Keratinocyte (primary cell): Measurements from ENCODE around the gene GANAB. TPM values are rescaled to one million over a fixed set of nuclear protein-coding genes. Genes with fewer than 3 reads are reported as not detected.

ENCODE experiments used
- DNase-seq: peaks from one replicate; pipeline ENCODE4 v3.0.0-alpha.2; 2011; ENCODE audit warnings: low read depth, missing footprints, low spot score
- FAIRE-seq: peaks from 2 replicates; lab custom pipeline; 2011; peaks lifted over from hg19 to GRCh38; lab: Jason Lieb, UNC
- H2AFZ ChIP-seq: 2 replicates; pipeline ENCODE4 v1.6.0; 2012; ENCODE audit warnings: low read length, control low read depth, inconsistent platforms; ENCODE audit not compliant: control insufficient read depth
- H3K27ac ChIP-seq: 2 replicates; pipeline ENCODE4 v1.5.1; 2011; ENCODE audit warnings: low read length; ENCODE audit not compliant: control insufficient read depth, insufficient read depth
- H3K27me3 ChIP-seq: 3 replicates; pipeline ENCODE4 v1.6.0; 2011; ENCODE audit warnings: low read length; ENCODE audit not compliant: control insufficient read depth, insufficient read depth; ENCODE audit errors: extremely low read depth
- H3K36me3 ChIP-seq, 2 experiments: 2 replicates in 1 of 2; 3 replicates in 1 of 2; pipeline ENCODE4 v1.5.1; 2011; ENCODE audit warnings: low read length in 2 of 2, mild to moderate bottlenecking in 1 of 2; ENCODE audit not compliant: control insufficient read depth in 2 of 2, insufficient read depth in 2 of 2; ENCODE audit errors: extremely low read depth in 1 of 2
- H3K4me1 ChIP-seq: 3 replicates; pipeline ENCODE4 v1.5.1; 2011; ENCODE audit warnings: low read length; ENCODE audit not compliant: control insufficient read depth, insufficient read depth; ENCODE audit errors: extremely low read depth
- H3K4me2 ChIP-seq: 3 replicates; pipeline ENCODE4 v1.6.0; 2011; ENCODE audit warnings: low read depth, low read length; ENCODE audit not compliant: control insufficient read depth, insufficient read depth; ENCODE audit errors: extremely low read depth
- H3K4me3 ChIP-seq, 3 experiments: fragments of 200-600 bp in 1 of 3; sonication (generic) in 1 of 3; 2 replicates in 2 of 3; 3 replicates in 1 of 3; pipeline ENCODE4 v1.5.1; 2011 to 2016; ENCODE audit warnings: low read length in 3 of 3, mild to moderate bottlenecking in 3 of 3, control low read depth in 2 of 3, inconsistent platforms in 1 of 3, low read depth in 1 of 3, mixed read lengths in 1 of 3, mixed run types in 1 of 3, moderate library complexity in 1 of 3; ENCODE audit not compliant: control insufficient read depth in 2 of 3, insufficient read depth in 2 of 3; ENCODE audit errors: extremely low read depth in 1 of 3
- H3K79me2 ChIP-seq: 2 replicates; pipeline ENCODE4 v1.6.0; 2012; ENCODE audit warnings: low read length; ENCODE audit not compliant: control insufficient read depth, insufficient read depth
- H3K9ac ChIP-seq: 3 replicates; pipeline ENCODE4 v1.6.0; 2011; ENCODE audit warnings: low read length; ENCODE audit not compliant: control insufficient read depth, insufficient read depth; ENCODE audit errors: extremely low read depth
- H3K9me1 ChIP-seq: 3 replicates; pipeline ENCODE4 v1.6.0; 2011; ENCODE audit warnings: low read length; ENCODE audit not compliant: control insufficient read depth, insufficient read depth; ENCODE audit errors: extremely low read depth
- H3K9me3 ChIP-seq: 2 replicates; pipeline ENCODE4 v1.5.1; 2012; ENCODE audit warnings: low read depth, low read length; ENCODE audit not compliant: control insufficient read depth
- H4K20me1 ChIP-seq: 3 replicates; pipeline ENCODE4 v1.6.0; 2011; ENCODE audit warnings: low read length; ENCODE audit not compliant: control insufficient read depth, insufficient read depth; ENCODE audit errors: extremely low read depth
- EZH2 ChIP-seq: IDR thresholded peaks from one replicate; pipeline ENCODE4 v1.6.1; 2012; ENCODE audit warnings: inconsistent platforms, mild to moderate bottlenecking, low read length, moderate library complexity
- dilution Hi-C: fragments of 300-500 bp; cut with MboI; formaldehyde crosslinking; loops from one replicate; pipeline ENCODE4 v1.7.0; 2020; ENCODE audit warnings: low sequenced_read_pairs; ENCODE audit not compliant: extremely low pct_ligation_motif_present
- polyA plus RNA-seq, 5 experiments: library from polyadenylated mRNA; depleted of rRNA in 3 of 5; stranded (reverse) in 3 of 5; stranded (forward) in 1 of 5; unstranded in 1 of 5; fragments of >200 nt; gene quantifications; 1 replicate in 1 of 5; 2 replicates in 3 of 5; 3 replicates in 1 of 5; pipeline versions ENCODE4 v1.2.1 to v1.2.3, GENCODE V29; 2011 to 2012; ENCODE audit warnings: missing spikeins in 2 of 5, low read depth in 1 of 5, low replicate concordance in 1 of 5
- TF ChIP-seq, protein P1 (sequence below), 3 experiments: IDR thresholded peaks in 1 of 3; conservative IDR thresholded peaks in 1 of 3; optimal IDR thresholded peaks in 1 of 3; 2 replicates in 2 of 3; 3 replicates in 1 of 3; pipeline versions ENCODE3 to v1.5.1; 2011; ENCODE audit warnings: low read length in 3 of 3, mild to moderate bottlenecking in 3 of 3, moderate library complexity in 2 of 3, control low read depth in 1 of 3, inconsistent platforms in 1 of 3; ENCODE audit not compliant: insufficient read depth in 2 of 3; ENCODE audit errors: extremely low read depth in 1 of 3

The GANAB gene
- polyA plus RNA-seq, 1 donor (not counting 4 experiments of a cell fraction or from before 2014, with no cell fraction given): 153 TPM

DNA sequence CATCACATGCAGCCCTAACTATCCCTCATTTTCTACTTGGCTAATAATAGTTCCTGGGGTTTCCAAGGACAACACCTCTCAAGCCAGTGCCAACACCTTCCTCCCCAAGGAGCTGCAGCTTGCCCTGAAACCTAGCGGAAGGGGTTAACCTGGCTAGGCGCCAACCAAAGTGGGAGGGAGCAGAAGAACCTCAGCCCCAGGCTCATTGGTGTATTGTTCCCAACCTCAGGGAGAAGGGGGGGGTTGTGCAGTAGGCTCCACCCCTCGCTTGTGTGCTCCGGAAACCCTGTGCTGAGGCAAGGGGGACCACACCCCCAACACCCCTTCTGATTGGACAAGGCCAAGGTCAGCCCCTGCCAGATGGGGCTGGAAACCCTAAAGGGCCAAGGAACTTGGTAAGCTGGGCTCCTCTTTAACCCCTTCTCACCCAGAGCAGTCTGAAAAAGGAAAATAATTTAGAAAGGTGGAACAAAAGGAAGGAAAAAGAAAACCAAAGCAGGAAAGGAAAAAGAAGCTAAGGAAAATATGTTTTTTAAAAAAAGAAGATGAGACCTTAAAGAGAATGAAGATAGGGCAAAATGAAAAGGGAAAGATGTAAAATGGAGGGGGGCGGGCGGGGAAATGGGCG, 47.2 kb downstream of the GANAB start:
- Histone ChIP-seq H3K9me3 (no peaks in the 10 kb centered on the region), H3K9me1 (no peaks in the 10 kb centered on the region), H3K9ac (peak overlapping the region; percentile 95), H3K4me1 (peaks cover 14% of the 10 kb centered on the region), H3K79me2 (peaks cover 48% of the 10 kb centered on the region), H3K27me3 (no peaks in the 10 kb centered on the region), H2AFZ (no peak overlapping the region), H3K4me2 (peak overlapping the region; percentile 99), H3K4me3 (peak overlapping the region; percentile 77 to 99 (median 86)), H3K27ac (peak overlapping the region; percentile 95), H3K36me3 (peaks cover 43 to 47% of the 10 kb centered on the region in 2 experiments), H4K20me1 (no peaks in the 10 kb centered on the region)
- TF ChIP-seq EZH2: no peak
- TF ChIP-seq, protein P1, sequence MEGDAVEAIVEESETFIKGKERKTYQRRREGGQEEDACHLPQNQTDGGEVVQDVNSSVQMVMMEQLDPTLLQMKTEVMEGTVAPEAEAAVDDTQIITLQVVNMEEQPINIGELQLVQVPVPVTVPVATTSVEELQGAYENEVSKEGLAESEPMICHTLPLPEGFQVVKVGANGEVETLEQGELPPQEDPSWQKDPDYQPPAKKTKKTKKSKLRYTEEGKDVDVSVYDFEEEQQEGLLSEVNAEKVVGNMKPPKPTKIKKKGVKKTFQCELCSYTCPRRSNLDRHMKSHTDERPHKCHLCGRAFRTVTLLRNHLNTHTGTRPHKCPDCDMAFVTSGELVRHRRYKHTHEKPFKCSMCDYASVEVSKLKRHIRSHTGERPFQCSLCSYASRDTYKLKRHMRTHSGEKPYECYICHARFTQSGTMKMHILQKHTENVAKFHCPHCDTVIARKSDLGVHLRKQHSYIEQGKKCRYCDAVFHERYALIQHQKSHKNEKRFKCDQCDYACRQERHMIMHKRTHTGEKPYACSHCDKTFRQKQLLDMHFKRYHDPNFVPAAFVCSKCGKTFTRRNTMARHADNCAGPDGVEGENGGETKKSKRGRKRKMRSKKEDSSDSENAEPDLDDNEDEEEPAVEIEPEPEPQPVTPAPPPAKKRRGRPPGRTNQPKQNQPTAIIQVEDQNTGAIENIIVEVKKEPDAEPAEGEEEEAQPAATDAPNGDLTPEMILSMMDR (optimal IDR thresholded peaks at IDR 0.05 in 1 of 3, IDR thresholded peaks at IDR 0.05 in 1 of 3, conservative IDR thresholded peaks at IDR 0.05 in 1 of 3; ENCODE audit: extremely low read depth in 1 of 3, insufficient read depth in 2 of 3, low read length in 3 of 3): no peak
- FAIRE-seq (peak; percentile 62), DNase-seq (peak; percentile 99)
- dilution Hi-C loops: no loop called here

DNA sequence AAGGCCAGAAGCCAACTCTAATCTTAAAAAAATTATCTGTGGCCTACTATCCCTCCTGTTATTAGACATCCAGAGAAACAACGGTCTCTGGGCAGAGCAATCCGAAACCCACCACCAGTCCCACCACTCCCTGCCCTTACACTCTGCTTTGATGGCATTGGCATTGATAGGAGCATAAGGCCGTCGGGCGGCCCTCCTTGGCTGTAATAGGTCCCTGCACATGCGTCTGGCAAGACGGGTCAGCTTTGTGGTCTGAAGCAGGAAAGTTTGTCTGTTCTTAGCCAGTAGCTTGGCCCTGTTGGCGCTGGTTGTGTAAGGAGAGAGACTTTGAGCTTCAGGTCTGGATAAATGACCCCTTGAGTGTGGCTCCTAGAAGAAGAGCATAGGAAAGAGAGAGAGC, 51.3 kb downstream of the GANAB start:
- Histone ChIP-seq H3K36me3 (peaks cover 48 to 58% of the 10 kb centered on the region in 2 experiments), H3K27me3 (no peaks in the 10 kb centered on the region), H3K4me1 (peaks cover 26% of the 10 kb centered on the region), H4K20me1 (peaks cover 2% of the 10 kb centered on the region), H3K27ac (no peak overlapping the region), H2AFZ (no peak overlapping the region), H3K79me2 (peaks cover 41% of the 10 kb centered on the region), H3K4me2 (no peak overlapping the region), H3K4me3 (no peak overlapping the region), H3K9me1 (no peaks in the 10 kb centered on the region), H3K9me3 (no peaks in the 10 kb centered on the region), H3K9ac (no peak overlapping the region)
- DNase-seq: no peak
- no peak for FAIRE-seq
- TF ChIP-seq, protein P1 (optimal IDR thresholded peaks at IDR 0.05 in 1 of 3, IDR thresholded peaks at IDR 0.05 in 1 of 3, conservative IDR thresholded peaks at IDR 0.05 in 1 of 3; ENCODE audit: extremely low read depth in 1 of 3, insufficient read depth in 2 of 3, low read length in 3 of 3): no peak
- no peak for TF ChIP-seq EZH2
- dilution Hi-C loops: no loop called here
